HepG2 (cell line): ENCODE measurements around the gene CARD9. TPM values are rescaled to one million over a fixed set of nuclear protein-coding genes. Genes with fewer than 3 reads are reported as not detected.

ENCODE experiments used
- AGO2 ChIP-seq: fragments of 200-400 bp; formaldehyde crosslinking; optimal IDR thresholded peaks from 2 replicates; pipeline ENCODE3; 2017; ENCODE audit warnings: mild to moderate bottlenecking, low read depth, low read length, moderate library complexity
- BRD4 ChIP-seq: sonication (generic); formaldehyde crosslinking; IDR thresholded peaks from 2 replicates; pipeline ENCODE4 v1.4.0; 2020; ENCODE audit warnings: missing genetic modification reagents
- DDIT3 ChIP-seq: sonication (generic); formaldehyde crosslinking; IDR thresholded peaks from 2 replicates; pipeline ENCODE4 v1.4.0; 2020; ENCODE audit warnings: mild to moderate bottlenecking, missing genetic modification reagents
- FOXK2 ChIP-seq: fragments of 450-650 bp; IDR thresholded peaks from 2 replicates; pipeline ENCODE4 v1.6.1; 2016
- GLMP ChIP-seq: sonication (generic); formaldehyde crosslinking; IDR thresholded peaks from 2 replicates; pipeline ENCODE4 v1.9.0; 2021; ENCODE audit warnings: missing genetic modification reagents, mild to moderate bottlenecking, borderline replicate concordance
- HIVEP1 ChIP-seq: sonication (generic); formaldehyde crosslinking; IDR thresholded peaks from 2 replicates; pipeline ENCODE4 v1.4.0; 2020; ENCODE audit warnings: mild to moderate bottlenecking, missing genetic modification reagents
- KAT7 ChIP-seq: IDR thresholded peaks from 2 replicates; pipeline ENCODE4 v1.6.1; 2018; ENCODE audit warnings: borderline replicate concordance, missing compliant biosample characterization
- NCOA1 ChIP-seq: sonication (generic); formaldehyde crosslinking; IDR thresholded peaks from 2 replicates; pipeline ENCODE4 v1.9.0; 2021; ENCODE audit warnings: missing genetic modification reagents
- NCOA5 ChIP-seq: sonication (generic); formaldehyde crosslinking; IDR thresholded peaks from 2 replicates; pipeline ENCODE4 v1.4.0; 2020; ENCODE audit warnings: missing genetic modification reagents
- SP1 ChIP-seq, 2 experiments: fragments of 450-650 bp in 1 of 2; sonication (generic) in 1 of 2; formaldehyde crosslinking in 1 of 2; IDR thresholded peaks; 2 replicates each; pipeline versions ENCODE4 v1.4.0 to v1.6.1; 2016 to 2020; ENCODE audit warnings: missing genetic modification reagents in 1 of 2
- TEF ChIP-seq: sonication (generic); formaldehyde crosslinking; IDR thresholded peaks from 2 replicates; pipeline ENCODE4 v1.5.0; 2020; ENCODE audit warnings: missing genetic modification reagents
- THAP7 ChIP-seq: sonication (generic); formaldehyde crosslinking; IDR thresholded peaks from 2 replicates; pipeline ENCODE4 v1.8.1; 2023; ENCODE audit warnings: mild to moderate bottlenecking, missing genetic modification reagents
- ZBTB44 ChIP-seq: sonication (generic); formaldehyde crosslinking; IDR thresholded peaks from 2 replicates; pipeline ENCODE4 v1.4.0; 2020; ENCODE audit warnings: missing genetic modification reagents
- ZNF20 ChIP-seq: sonication (generic); formaldehyde crosslinking; IDR thresholded peaks from 2 replicates; pipeline ENCODE4 v1.4.0; 2020; ENCODE audit warnings: mild to moderate bottlenecking, moderate library complexity, missing genetic modification reagents
- ZNF225 ChIP-seq: sonication (generic); formaldehyde crosslinking; IDR thresholded peaks from 2 replicates; pipeline ENCODE4 v1.4.0; 2020; ENCODE audit warnings: mild to moderate bottlenecking, missing genetic modification reagents
- ZNF230 ChIP-seq: sonication (generic); formaldehyde crosslinking; IDR thresholded peaks from 2 replicates; pipeline ENCODE4 v1.4.0; 2020; ENCODE audit warnings: mild to moderate bottlenecking, missing genetic modification reagents
- ZNF234 ChIP-seq: sonication (generic); formaldehyde crosslinking; conservative IDR thresholded peaks from 2 replicates; pipeline ENCODE4 v1.5.1; 2020; ENCODE audit warnings: mild to moderate bottlenecking, missing genetic modification reagents
- ZNF451 ChIP-seq: sonication (generic); formaldehyde crosslinking; IDR thresholded peaks from 2 replicates; pipeline ENCODE4 v1.5.0; 2020; ENCODE audit warnings: mild to moderate bottlenecking, missing genetic modification reagents
- ZNF770 ChIP-seq: sonication (generic); formaldehyde crosslinking; IDR thresholded peaks from 2 replicates; pipeline ENCODE4 v1.5.0; 2020; ENCODE audit warnings: mild to moderate bottlenecking, missing genetic modification reagents
- polyA plus RNA-seq, 8 experiments: library from polyadenylated mRNA; depleted of rRNA in 3 of 8; stranded (reverse) in 7 of 8; unstranded in 1 of 8; fragments of >200 nt; fragmentation: Illumina TruSeq in 4 of 8; extraction: Trizol in 4 of 8; gene quantifications; 2 replicates each; pipeline versions ENCODE4 v1.2.1 to v1.2.3, GENCODE V29; 2011 to 2016; ENCODE audit warnings: low read depth in 4 of 8, missing spikeins in 1 of 8, mixed read lengths in 1 of 8; ENCODE audit not compliant: insufficient read depth in 1 of 8
- total RNA-seq, 5 experiments: library from RNA; depleted of rRNA; stranded (reverse); fragments of >200 nt; fragmentation: Illumina TruSeq; extraction: Trizol; gene quantifications; 2 replicates each; pipeline ENCODE4 v1.2.3, GENCODE V29; 2016; ENCODE audit warnings: low read depth in 1 of 5

The CARD9 gene
- total and polyA plus RNA-seq, 2 of the 13 experiments (the other 11 are each of a cell fraction or from before 2014, with no cell fraction given): 3.3 to 7.4 TPM

- TF ChIP-seq GLMP (CRISPR knock-in tag) (no peak), ZBTB44 (CRISPR knock-in tag) (no peak), ZNF225 (CRISPR knock-in tag) (no peak), NCOA5 (CRISPR knock-in tag) (no peak), TEF (CRISPR knock-in tag) (no peak), ZNF451 (CRISPR knock-in tag) (no peak), ZNF770 (CRISPR knock-in tag) (no peak), DDIT3 (no peak), BRD4 (CRISPR knock-in tag) (no peak), KAT7 (no peak), THAP7 (no peak), ZNF234 (CRISPR knock-in tag) (no peak), HIVEP1 (CRISPR knock-in tag) (no peak), NCOA1 (CRISPR knock-in tag) (no peak), ZNF20 (CRISPR knock-in tag) (no peak), SP1 (IDR thresholded peaks at IDR 0.05) (no peak), SP1 (CRISPR knock-in tag; IDR thresholded peaks at IDR 0.05) (peak; percentile 68), FOXK2 (no peak), ZNF230 (CRISPR knock-in tag) (no peak), AGO2 (no peak)
- TF ChIP-seq, all 625 proteins: peak for 7
These were observed 31.0 kb downstream of the CARD9 start (continued) for GRCh38 chr9:136342181-136343120.
